Muscle layer of duodenum (tissue), 2 donors: Measurements from ENCODE around the gene SCAP.
A peak's percentile ranks its signal among the peaks of the same experiment; 100 is the strongest.

Source experiments
- H3K27ac ChIP-seq: one replicate; pipeline ENCODE4 v1.7.0; 2013; ENCODE audit warnings: mild to moderate bottlenecking, low read length
- H3K27me3 ChIP-seq: one replicate; pipeline ENCODE4 v1.7.0; 2013; ENCODE audit warnings: low read depth, mild to moderate bottlenecking, control low read depth, low read length
- H3K36me3 ChIP-seq, 2 donors: one replicate each; pipeline ENCODE4 v1.7.0; 2013; ENCODE audit warnings: low read length in 2 of 2, control low read depth in 1 of 2, mild to moderate bottlenecking in 1 of 2; ENCODE audit not compliant: insufficient read depth in 2 of 2, control insufficient read depth in 1 of 2
- H3K4me1 ChIP-seq, 2 donors: one replicate each; pipeline ENCODE4 v1.7.0; 2013; ENCODE audit warnings: low read length in 2 of 2, mild to moderate bottlenecking in 2 of 2, control low read depth in 1 of 2, moderate library complexity in 1 of 2; ENCODE audit not compliant: insufficient read depth in 2 of 2, control insufficient read depth in 1 of 2
- H3K4me3 ChIP-seq, 2 donors: one replicate each; pipeline ENCODE4 v1.7.0; 2013; ENCODE audit warnings: low read length in 2 of 2, low read depth in 1 of 2, mild to moderate bottlenecking in 1 of 2
- H3K9me3 ChIP-seq, 2 donors: one replicate each; pipeline ENCODE4 v1.7.0; 2013; ENCODE audit warnings: low read length in 2 of 2, control low read depth in 1 of 2, mild to moderate bottlenecking in 1 of 2; ENCODE audit not compliant: control insufficient read depth in 1 of 2
- donor health status: healthy.

Gene SCAP

DNA sequence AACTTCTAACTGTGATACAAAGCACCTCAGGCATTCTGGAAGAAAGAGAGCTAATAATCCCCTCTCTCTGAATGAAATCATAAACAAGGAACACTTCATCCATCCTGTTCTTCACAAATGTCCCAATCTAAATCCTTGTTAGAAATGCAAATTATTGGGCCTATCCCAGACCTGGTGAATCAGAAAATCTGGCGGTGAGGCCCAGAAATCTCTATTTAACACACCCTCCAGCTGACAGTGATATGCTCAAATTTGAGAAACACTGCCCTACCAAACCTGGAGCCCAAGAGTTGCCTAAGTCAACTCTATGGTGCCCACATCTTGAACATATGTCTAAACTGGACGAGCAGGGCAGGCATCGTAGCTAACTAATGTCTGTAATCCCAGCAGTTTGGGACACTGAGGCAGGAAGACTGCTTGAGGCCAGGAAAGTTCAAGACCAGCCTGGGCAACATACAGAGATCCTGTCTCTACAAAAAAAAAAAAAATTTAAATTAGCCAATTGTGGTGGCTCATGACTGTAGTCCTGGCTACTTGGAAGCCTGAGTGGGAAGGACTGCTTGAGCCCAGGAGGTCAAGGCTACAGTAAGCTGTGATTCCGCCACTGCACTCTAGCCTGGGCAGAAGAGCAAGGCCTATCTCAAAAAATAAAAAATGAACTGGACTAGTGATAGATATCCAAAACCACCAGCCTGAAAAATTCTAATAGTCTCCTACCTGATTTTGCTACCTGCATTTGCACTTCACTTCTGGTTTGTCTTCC is 23.1 kb downstream of the SCAP start:
- Histone ChIP-seq H3K9me3 (no peaks in the 10 kb centered on the region), H3K27me3 (no peaks in the 10 kb centered on the region), H3K36me3 (no peaks in the 10 kb centered on the region), H3K27ac (no peak overlapping the region), H3K4me3 (no peak overlapping the region), H3K4me1 (no peaks in the 10 kb centered on the region)

DNA sequence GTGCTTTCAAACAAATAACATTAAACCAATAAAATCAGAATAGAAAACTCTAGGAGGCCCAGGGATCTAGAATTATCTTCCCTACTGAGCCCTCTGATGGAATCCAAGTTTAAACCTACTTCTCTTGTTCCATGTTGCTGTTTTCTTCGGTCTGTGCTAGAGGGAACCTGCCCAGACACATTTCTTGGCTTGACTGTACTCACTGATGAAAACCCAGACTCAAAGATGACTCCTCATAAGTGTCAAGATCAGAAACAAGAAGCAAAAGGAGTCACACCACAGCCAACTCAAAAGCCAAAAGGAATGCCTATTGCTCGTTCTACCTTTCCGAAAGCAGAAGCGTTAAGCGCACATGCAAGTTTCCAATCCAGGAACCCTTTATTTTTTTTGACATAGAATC is 31.6 kb downstream of the SCAP start:
- Histone ChIP-seq H3K4me1 (peaks cover 6 to 11% of the 10 kb centered on the region in 2 donors), H3K4me3 (no peak overlapping the region), H3K36me3 (peaks cover 9 to 22% of the 10 kb centered on the region in 2 donors), H3K27me3 (no peaks in the 10 kb centered on the region), H3K27ac (peak overlapping the region; percentile 88), H3K9me3 (no peaks in the 10 kb centered on the region)

DNA sequence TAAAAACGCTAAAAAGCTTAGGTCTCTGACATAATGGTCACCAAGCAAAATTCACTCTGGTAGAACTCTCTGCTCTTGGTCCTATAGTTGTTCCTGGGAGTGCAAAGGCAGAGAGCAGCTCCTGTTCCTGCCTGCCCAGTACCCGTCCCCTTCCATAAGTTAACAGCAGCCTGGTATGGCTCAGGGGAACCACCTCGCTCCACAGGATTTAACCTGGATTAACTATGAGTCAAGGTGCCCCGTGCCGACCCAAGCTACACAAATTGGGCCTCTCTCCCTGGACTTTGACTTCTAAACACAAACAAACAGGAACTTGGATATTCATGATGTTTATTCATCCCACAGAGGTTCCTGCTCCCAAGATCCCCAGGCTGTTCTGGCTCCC is 32.1 kb downstream of the SCAP start:
- Histone ChIP-seq H3K4me1 (peaks cover 6 to 11% of the 10 kb centered on the region in 2 donors), H3K36me3 (peaks cover 9 to 22% of the 10 kb centered on the region in 2 donors), H3K27ac (peak overlapping the region; percentile 88), H3K4me3 (no peak overlapping the region), H3K9me3 (no peaks in the 10 kb centered on the region), H3K27me3 (no peaks in the 10 kb centered on the region)

- Histone ChIP-seq H3K36me3 (peaks cover 9 to 27% of the 10 kb centered on the region in 2 donors), H3K4me1 (peaks cover 6 to 11% of the 10 kb centered on the region in 2 donors), H3K27me3 (no peaks in the 10 kb centered on the region), H3K27ac (peak overlapping the region; percentile 73), H3K4me3 (no peak overlapping the region), H3K9me3 (no peaks in the 10 kb centered on the region)
Measured at GRCh38 chr3:47441796-47442551, 33.8 kb downstream of the SCAP start.

GRCh38 chr3:47440131-47440530 is 35.6 kb downstream of the SCAP start:
- Histone ChIP-seq H3K27me3 (no peaks in the 10 kb centered on the region), H3K9me3 (no peaks in the 10 kb centered on the region), H3K27ac (no peak overlapping the region), H3K4me1 (peaks cover 6 to 11% of the 10 kb centered on the region in 2 donors), H3K36me3 (peaks cover 9 to 27% of the 10 kb centered on the region in 2 donors), H3K4me3 (no peak overlapping the region)

- H3K4me1 ChIP-seq = no peaks in the 10 kb centered on the region
- H3K36me3 ChIP-seq = peaks cover 24 to 39% of the 10 kb centered on the region in 2 donors
- H3K9me3 ChIP-seq = no peaks in the 10 kb centered on the region
- no peak overlapping the region for H3K27ac ChIP-seq
- no peaks in the 10 kb centered on the region for H3K27me3 ChIP-seq
- no peak overlapping the region for H3K4me3 ChIP-seq
Measured at GRCh38 chr3:47436180-47436579, 39.6 kb downstream of the SCAP start.

DNA sequence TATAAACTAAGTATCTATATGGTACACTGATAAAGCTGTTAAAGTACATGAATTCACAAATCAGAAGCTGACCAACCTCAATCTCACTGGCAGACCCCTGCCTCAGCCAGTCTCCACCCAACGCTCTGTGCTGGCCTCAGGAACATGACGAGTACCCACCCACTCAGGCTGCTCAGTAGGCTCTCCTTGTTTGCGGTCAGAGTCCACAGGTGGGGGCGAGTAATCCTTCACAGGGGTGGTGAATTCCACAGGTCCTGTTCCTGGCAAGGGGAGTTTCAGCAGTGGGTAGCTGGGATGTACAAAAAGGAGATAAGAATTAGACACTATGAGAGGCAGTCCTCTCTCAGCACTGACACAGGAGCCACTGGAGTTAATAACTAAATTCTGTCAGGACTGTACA is 40.9 kb downstream of the SCAP start:
- Histone ChIP-seq H3K27me3 (no peaks in the 10 kb centered on the region), H3K4me1 (no peaks in the 10 kb centered on the region), H3K9me3 (no peaks in the 10 kb centered on the region), H3K27ac (no peak overlapping the region), H3K4me3 (no peak overlapping the region), H3K36me3 (peaks cover 27 to 40% of the 10 kb centered on the region in 2 donors)

DNA sequence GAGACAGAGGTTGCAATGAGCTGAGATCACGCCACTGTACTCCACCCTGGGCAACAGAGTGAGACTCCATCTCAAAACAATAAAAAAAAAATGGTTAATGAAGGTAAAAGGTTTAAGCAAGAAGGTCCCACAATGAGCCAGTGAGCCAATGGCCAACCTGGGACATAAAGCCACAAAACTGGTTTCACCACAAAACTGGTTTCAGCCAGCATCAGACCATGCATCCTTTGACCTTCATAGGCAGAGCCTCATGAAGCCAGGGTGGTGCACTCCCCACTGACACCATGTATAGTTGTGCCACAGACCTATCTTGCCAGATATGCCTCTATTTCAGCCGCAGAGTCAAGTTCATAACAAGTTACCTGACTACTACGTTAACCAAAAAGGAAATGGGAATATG is 41.9 kb downstream of the SCAP start:
- no peak overlapping the region for H3K27ac ChIP-seq
- H3K36me3 ChIP-seq = peaks cover 19 to 33% of the 10 kb centered on the region in 2 donors
- H3K4me1 ChIP-seq = no peaks in the 10 kb centered on the region
- H3K27me3 ChIP-seq = no peaks in the 10 kb centered on the region
- H3K4me3 ChIP-seq = no peak overlapping the region
- no peaks in the 10 kb centered on the region for H3K9me3 ChIP-seq

DNA sequence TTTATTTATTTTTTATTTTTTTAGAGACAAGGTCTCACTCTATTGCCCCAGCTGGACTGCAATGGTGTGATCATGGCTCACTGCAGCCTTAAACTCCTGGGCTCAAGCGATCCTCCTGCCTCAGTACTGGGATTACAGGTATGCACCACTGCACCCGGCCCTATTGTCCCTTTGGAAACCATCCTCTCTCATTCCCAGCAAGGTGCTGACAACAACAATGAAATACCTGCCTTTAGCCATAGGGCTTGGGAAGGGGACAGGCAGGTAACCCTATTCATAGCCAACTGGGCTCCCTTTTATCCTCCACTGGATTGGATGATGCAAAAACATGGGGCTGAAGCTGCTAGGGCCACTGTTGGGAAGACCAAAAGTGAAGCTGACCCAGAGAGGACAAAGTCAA is 43.1 kb downstream of the SCAP start:
- Histone ChIP-seq H3K4me3 (no peak overlapping the region), H3K36me3 (peaks cover 26 to 38% of the 10 kb centered on the region in 2 donors), H3K27me3 (no peaks in the 10 kb centered on the region), H3K27ac (no peak overlapping the region), H3K9me3 (no peaks in the 10 kb centered on the region), H3K4me1 (no peaks in the 10 kb centered on the region)

DNA sequence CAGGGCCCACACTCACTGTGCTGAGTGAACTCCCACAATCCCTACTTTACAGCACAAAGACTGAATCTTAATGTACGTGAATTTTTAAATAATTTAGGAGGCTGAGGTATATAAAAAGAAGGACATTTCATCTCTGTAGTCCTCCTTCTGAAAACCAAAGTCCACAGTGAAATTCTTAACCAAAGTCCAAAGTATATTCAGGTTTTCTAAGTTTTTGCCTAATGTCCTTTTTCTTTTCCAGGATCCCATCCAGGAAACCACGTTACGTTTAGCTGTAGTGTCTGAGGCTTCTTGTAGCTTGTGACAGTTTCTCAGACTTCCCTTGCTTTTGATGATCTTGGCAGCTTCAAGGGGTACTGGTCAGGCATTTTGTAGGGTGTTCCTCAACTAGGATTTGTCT is 44.5 kb downstream of the SCAP start:
- Histone ChIP-seq H3K9me3 (no peaks in the 10 kb centered on the region), H3K4me1 (no peaks in the 10 kb centered on the region), H3K36me3 (peaks cover 37 to 49% of the 10 kb centered on the region in 2 donors), H3K4me3 (no peak overlapping the region), H3K27ac (no peak overlapping the region), H3K27me3 (no peaks in the 10 kb centered on the region)

GRCh38 chr3:47430606-47431005 is 45.1 kb downstream of the SCAP start:
- no peak overlapping the region for H3K4me3 ChIP-seq
- peaks cover 42 to 55% of the 10 kb centered on the region in 2 donors for H3K36me3 ChIP-seq
- H3K4me1 ChIP-seq = no peaks in the 10 kb centered on the region
- no peak overlapping the region for H3K27ac ChIP-seq
- no peaks in the 10 kb centered on the region for H3K9me3 ChIP-seq
- no peaks in the 10 kb centered on the region for H3K27me3 ChIP-seq
